Endothelial cell of hepatic sinusoid (primary cell): ENCODE data around the gene SERPINB10.
"Not testable (repeated sequence)": the region's sequence is repeated elsewhere in the genome, so short reads cannot be mapped to it uniquely, and the experiment has no call there.

Experiments used
- in situ Hi-C: cut with HindIII; loops from 2 replicates; pipeline ENCODE4 v1.10.0; 2017; ENCODE audit warnings: low sequenced_read_pairs

SERPINB10 gene

DNA sequence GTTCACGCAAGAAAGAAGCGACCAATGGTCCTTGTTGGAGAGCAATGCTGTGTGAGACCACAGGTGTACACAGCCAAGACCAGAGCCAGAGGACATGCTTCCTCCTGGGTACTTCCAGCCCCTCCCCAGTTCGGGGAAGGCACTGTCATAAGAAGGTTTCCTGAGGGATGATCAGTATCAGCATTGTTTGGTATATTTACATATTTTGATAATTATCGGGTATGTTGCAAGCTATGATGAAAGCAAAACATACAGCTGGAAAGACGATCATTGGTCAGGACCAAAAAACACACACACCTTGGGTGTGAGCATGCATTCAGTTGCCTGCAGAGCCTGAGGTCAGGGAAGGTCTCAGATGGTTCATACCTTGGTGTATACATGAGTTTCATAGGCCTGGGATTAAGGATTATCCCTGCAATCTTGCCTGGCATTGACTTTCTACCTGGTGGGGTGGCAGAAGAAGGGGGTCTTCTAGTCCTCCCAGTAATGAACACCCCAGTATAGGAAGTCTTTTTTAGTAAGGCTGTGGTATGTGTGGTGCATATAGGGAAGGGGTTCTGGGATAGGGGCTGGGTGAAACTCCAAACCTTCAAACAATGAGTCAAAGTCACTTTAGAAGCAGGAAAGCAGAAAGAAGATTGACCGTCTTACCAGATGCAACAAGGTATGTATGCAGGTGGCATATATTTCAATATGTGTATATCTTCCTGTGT, 17.4 kb upstream of the SERPINB10 start:
- in situ Hi-C loops, result no loop called here

- in situ Hi-C loops, result no loop called here
Measured at GRCh38 chr18:63890950-63891304, 16.8 kb upstream of the SERPINB10 start.

GRCh38 chr18:63892566-63892965, 15.2 kb upstream of the SERPINB10 start:
- in situ Hi-C loops, result no loop called here

GRCh38 chr18:63894106-63894772, 13.5 kb upstream of the SERPINB10 start:
- in situ Hi-C loops, result no loop called here

- in situ Hi-C loops, result no loop called here
Measured at GRCh38 chr18:63895190-63895589, 12.6 kb upstream of the SERPINB10 start.

GRCh38 chr18:63897072-63897471, 10.7 kb upstream of the SERPINB10 start:
- in situ Hi-C loops, result no loop called here

DNA sequence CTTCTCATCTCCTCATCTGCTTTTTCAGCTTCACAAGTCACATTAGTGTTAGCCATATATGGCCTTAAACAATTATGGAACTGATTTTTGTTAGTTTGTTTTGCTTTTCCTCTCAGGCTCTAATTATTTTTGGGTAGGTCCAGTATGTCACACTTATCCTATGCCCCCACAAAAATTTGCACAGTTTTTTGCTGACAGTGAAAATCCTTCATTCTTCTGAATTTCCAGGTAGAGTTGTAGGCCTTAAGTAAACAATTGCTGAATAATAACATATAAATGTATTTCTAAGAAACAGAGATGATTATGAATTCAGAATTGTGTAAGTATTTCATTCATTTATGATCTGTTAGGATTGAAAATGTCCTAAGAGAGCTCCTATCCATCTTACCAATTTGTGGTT, 8.6 kb upstream of the SERPINB10 start:
- in situ Hi-C loops, result no loop called here

- in situ Hi-C loops, result no loop called here
Measured at GRCh38 chr18:63903851-63904570, 3.7 kb upstream of the SERPINB10 start.

DNA sequence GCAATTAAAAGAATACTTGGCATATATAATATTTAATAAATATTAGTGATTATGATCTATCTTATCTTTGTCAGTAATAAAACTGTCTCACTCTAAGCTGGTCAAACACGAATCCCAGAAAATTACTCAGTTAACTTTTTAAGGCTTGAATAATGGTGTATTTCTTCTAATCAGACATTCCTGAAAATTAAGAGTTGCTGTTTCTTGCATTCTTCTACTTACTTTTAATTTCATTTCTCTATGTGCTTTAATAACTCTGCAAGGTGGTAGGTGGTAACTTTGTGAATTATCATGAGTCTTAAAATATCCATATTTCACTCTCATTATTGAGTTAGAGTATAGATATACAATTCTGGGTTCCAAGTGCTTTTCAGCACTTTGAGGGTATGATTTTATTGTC, 3.1 kb upstream of the SERPINB10 start:
- in situ Hi-C loops, result no loop called here

DNA sequence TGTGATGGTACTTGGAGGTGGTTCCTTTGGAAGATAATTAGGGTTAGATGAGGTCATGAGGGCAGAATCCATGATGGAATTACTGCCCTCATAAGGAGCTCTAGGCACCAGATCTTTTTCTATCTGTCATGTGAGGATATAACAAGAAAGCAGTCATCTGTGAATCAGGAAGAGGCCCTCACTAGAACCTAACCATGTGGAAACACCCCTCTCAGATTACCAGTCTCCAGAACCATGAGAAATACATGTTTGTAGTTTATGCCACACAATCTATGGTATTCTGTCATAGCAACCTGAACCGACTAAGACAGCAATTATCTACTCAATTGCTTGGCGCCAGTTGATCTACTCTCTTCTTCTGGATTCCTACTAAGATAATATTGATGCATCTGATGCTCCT, 2.4 kb upstream of the SERPINB10 start:
- in situ Hi-C loops, result no loop called here

GRCh38 chr18:63906056-63906455, 1.7 kb upstream of the SERPINB10 start:
- in situ Hi-C loops, result no loop called here

DNA sequence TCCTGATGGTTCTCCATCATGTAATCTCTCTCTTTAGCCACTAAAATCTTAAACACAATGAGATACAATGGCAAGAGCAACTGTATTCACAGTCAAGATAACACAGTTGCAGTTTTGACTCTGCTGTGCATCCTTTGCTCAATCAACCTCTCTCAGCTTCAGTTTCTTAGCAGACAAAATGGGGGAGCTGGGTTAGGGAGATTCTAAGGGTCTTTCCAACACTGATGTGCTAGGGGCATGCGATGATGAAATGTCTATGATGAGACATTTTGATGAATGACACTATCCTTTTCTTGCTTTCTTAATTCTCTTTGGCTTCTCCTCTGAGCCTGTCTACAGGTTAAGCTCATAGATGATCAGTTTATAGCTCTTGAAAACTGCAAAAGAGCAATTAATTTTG, 1.1 kb downstream of the SERPINB10 start:
- in situ Hi-C loops, result no loop called here

- in situ Hi-C loops, result no loop called here
Measured at GRCh38 chr18:63909870-63910269, 2.1 kb downstream of the SERPINB10 start.

DNA sequence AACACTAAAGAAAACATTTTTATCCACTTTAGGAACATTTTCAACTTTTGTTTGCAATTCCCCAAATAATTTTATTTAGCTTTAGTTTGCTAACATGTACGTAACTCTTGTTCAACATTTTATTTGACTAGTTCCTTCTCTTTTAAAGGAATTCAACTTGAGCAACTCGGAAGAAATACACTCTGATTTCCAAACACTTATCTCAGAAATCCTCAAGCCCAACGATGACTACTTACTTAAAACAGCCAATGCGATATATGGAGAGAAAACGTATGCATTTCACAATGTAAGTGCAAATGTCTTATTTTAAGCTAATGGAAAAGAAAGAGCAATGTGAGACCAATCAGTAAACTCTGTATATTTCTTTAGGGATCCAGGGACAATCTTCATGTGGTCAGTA, 10.1 kb downstream of the SERPINB10 start:
- in situ Hi-C loops, result no loop called here

DNA sequence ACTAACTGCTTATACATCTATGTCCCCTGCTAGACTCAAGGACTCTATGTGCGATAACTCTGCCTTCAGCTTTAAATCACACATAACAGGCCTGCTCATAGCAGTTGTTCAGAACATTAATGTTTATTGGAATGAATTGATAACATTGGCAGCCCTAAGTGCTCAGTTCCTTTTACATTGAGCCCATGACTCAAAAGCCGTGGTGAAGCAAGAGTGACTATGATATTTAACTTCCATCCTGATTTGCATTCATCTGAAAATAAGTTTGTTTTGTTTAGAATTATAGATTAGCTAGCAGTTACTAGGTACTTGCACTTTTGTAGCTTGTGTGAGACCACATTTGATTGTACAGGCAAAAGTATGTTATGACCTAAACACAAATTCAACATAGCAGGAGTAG, 14.3 kb downstream of the SERPINB10 start:
- in situ Hi-C loops, result no loop called here

DNA sequence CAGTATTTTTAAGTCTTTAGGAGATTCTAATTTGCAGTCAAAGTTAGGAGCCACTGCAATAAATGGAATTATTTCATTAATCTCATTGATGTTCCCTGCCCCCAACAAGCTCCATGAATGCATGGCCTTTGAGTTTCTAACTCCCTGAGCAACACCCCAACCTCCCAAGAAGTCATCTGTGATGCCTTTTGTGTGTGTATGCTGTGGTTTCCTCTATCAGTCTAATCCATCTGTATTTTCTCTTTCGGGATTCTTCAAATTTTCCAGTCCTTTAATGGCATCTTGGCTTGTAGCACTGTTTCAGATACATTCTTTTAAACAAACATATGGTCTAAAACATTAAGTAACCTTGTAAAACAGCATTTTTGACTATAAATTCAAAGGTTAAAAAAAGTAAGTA, 16.8 kb downstream of the SERPINB10 start:
- in situ Hi-C loops, result no loop called here

DNA sequence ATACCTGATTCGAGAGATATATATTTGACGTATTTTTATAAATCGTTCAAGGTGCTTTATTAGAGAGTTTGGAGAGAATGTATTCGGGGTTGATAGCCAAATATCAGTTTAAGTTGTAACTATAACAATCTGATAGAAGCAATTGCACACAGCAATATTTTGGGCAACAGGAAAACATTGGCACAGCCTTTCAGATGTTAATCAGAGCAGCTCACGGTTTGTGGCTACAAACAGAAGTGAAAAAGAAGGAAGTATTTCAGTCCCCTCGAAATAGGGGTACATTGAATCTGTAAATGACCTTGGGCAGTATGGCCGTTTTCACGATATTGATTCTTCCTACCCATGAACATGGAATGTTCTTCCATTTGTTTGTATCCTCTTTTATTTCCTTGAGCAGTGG, 20.6 kb downstream of the SERPINB10 start:
- in situ Hi-C loops, result no loop called here

DNA sequence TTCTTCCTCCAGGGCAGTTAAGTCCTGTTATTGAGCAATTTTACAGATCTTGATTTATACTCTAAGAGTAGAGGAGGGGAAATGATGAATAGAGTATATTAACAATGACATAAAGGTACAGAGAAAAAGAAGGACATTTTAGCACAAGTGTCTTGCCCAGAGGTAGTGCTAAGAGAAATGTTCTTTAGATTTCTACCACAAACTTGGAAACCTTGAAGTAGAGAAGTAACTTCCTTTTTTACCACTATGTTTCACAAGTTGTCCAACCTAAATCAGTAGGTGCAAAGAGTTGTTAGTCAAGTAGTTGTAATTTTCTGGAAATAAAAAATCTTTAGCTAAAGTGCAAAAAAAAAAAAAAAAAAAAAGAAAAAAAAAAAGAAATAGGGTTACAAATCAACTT, 21.6 kb downstream of the SERPINB10 start:
- in situ Hi-C loops, result not testable (repeated sequence)

DNA sequence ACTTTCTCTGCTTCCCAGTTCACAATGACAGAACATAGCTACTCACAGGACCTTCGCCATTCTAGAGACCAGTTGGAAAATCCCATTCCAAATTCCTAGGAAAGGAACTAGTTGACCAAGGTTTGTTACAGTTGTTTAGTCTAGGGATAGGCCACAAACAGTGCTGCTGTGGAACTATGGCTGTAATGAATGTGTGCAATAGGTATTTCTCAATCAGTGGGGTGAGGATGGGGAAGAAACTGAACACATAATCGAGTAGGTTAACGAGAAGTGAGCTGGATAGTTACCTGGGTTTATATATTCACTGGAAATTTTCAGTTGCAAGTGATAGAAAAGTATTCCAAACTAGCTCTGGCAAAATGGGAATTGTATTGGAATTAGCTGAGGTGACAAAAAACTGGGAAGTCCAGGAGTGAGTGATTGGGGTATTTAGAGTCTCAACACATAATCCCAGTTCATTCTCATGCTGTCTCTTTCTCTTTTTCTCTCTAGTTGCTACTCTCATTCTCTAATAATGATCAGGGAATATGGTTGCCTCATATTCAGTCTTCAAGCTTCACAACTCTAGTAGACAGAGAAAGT, 23.1 kb downstream of the SERPINB10 start:
- in situ Hi-C loops, result no loop called here

DNA sequence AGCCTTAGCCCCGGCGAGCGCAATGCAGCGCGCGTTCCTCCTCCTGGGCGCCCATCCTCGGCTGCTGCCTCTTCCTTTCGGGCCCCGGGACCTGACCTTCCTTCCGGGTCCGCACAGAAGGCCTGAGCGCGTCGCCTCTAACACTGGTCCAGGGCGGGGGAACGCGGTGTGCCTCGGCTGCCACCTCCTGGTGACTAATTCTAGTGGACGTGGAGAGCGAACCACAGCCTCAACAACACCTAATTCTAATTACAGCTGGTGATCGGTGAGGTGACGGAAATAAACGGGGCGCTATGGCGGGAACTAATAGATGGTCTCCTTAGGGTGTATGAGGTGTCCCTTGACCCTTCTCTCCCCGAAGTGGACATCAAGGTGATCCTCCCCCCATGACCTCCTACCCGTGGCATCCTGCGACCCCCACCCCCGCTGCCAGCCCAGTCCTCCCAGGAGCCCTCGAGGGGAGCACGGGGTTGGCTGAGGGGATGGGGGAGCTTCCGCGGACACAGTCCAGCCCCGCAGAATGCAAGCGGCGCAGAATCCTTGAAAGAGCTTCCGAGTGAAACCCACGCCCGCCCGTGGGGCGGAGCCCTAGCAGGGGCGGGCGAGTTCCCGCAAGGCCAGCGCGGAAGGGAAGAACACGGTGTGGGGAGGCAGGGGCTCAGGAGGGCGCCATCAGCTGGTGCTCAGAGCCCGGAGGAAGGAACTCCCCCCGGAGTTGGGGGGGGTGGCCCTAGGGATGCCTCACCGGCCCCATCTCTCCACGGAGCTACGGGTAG, 28.6 kb downstream of the SERPINB10 start:
- in situ Hi-C loops, result no loop called here

DNA sequence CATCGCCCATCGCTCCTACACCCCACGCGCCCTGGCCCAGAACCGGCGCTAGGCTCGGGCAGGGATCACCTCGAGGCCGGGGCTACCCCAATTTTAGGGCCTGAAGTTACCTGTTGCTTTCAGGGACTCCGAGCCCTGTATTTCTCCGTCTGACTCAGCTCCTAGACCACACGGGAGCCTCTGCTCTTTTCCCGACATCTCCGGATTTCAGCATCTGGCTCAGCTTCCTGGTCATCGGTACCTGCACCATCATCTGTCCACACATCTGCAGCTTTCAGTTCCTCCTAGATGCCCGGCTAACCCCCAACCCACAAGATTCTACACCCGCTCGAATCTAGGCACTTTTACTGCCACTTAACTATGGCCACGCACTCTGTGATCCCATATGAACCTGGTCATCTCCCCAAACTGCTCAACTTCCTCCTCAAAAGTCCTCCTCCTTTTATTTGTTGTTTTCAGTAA, 29.2 kb downstream of the SERPINB10 start:
- in situ Hi-C loops, result no loop called here
